Measurements from ENCODE around the gene TM7SF2. TPM values are rescaled to one million over a fixed set of nuclear protein-coding genes. Genes with fewer than 3 reads are reported as not detected.

TM7SF2 gene
- total and polyA plus RNA-seq, 10 donors = 8.9 to 29.7 (median 14.3) TPM

- Histone ChIP-seq H3K36me3 (peaks cover 0 to 66% (median 36%) of the 10 kb centered on the region in 6 donors), H3K27ac (no peak overlapping the region), H3K9me3 (no peaks in the 10 kb centered on the region), H3K27me3 (replicated peaks in 1 of 7) (no peaks in the 10 kb centered on the region), H3K4me1 (peaks cover 24 to 50% (median 31%) of the 10 kb centered on the region in 6 donors), H3K4me3 (no peak overlapping the region)
- intact Hi-C loops (cut with DNase I; ENCODE audit: low total_unique reads) = no loop called here
- TF ChIP-seq POLR2A (IDR thresholded peaks at IDR 0.05) (no peak), POLR2AphosphoS5 (IDR thresholded peaks at IDR 0.05) (peak in 1 of 3 donors; percentile 39)
- WGBS, 5 donors = 93 to 96% (median 96%) methylated on average over 40 to 52 of the region's 52 CpGs
- DNase-seq = peak; percentile 76
These were observed 3.8 kb upstream of the TM7SF2 start for GRCh38 chr11:65107751-65108468.

DNA sequence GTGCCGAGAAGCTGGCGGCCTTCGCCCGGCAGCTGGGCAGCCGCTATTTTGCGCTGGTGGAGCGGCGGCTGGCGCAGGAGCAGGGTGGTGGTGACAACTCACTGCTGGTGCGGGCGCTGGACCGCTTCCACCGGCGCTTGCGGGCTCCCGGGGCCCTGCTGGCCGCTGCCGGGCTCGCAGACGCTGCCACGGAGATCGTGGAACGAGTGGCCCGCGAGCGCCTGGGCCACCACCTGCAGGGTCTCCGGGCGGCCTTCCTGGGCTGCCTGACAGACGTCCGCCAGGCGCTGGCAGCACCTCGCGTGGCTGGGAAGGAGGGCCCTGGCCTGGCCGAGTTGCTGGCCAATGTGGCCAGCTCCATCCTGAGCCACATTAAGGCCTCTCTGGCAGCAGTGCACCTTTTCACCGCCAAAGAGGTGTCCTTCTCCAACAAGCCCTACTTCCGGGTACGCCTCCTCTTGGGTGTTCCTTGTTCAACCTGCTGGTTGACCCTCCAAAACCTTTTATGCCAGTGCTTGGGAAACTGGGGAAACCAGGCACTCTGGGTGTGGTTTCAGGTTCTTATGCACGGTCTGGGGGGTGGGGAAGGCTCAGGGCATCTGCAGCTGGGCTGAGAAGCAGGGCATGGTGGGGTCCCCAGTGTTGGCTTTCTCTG, 3.1 kb upstream of the TM7SF2 start:
- no peak overlapping the region for H3K27ac ChIP-seq
- intact Hi-C loops (cut with DNase I; ENCODE audit: low total_unique reads) = no loop called here
- TF ChIP-seq, protein P1, sequence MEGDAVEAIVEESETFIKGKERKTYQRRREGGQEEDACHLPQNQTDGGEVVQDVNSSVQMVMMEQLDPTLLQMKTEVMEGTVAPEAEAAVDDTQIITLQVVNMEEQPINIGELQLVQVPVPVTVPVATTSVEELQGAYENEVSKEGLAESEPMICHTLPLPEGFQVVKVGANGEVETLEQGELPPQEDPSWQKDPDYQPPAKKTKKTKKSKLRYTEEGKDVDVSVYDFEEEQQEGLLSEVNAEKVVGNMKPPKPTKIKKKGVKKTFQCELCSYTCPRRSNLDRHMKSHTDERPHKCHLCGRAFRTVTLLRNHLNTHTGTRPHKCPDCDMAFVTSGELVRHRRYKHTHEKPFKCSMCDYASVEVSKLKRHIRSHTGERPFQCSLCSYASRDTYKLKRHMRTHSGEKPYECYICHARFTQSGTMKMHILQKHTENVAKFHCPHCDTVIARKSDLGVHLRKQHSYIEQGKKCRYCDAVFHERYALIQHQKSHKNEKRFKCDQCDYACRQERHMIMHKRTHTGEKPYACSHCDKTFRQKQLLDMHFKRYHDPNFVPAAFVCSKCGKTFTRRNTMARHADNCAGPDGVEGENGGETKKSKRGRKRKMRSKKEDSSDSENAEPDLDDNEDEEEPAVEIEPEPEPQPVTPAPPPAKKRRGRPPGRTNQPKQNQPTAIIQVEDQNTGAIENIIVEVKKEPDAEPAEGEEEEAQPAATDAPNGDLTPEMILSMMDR (IDR thresholded peaks at IDR 0.05 in 8 of 11, conservative IDR thresholded peaks at IDR 0.05 in 3 of 11) = peak in 1 of 11 experiments; percentile 11
- TF ChIP-seq POLR2AphosphoS5 (IDR thresholded peaks at IDR 0.05) (peak in 1 of 3 donors; percentile 3), POLR2A (IDR thresholded peaks at IDR 0.05) (no peak)
- DNase-seq = peak; percentile 75
- H3K36me3 ChIP-seq = peaks cover 0 to 60% (median 36%) of the 10 kb centered on the region in 6 donors
- peaks cover 28 to 50% (median 38%) of the 10 kb centered on the region in 6 donors for H3K4me1 ChIP-seq
- no peaks in the 10 kb centered on the region for H3K27me3 ChIP-seq (replicated peaks in 1 of 7)
- no peak overlapping the region for H3K4me3 ChIP-seq
- WGBS, 5 donors = 88 to 95% (median 94%) methylated on average over 14 to 38 of the region's 38 CpGs
- no peaks in the 10 kb centered on the region for H3K9me3 ChIP-seq

DNA sequence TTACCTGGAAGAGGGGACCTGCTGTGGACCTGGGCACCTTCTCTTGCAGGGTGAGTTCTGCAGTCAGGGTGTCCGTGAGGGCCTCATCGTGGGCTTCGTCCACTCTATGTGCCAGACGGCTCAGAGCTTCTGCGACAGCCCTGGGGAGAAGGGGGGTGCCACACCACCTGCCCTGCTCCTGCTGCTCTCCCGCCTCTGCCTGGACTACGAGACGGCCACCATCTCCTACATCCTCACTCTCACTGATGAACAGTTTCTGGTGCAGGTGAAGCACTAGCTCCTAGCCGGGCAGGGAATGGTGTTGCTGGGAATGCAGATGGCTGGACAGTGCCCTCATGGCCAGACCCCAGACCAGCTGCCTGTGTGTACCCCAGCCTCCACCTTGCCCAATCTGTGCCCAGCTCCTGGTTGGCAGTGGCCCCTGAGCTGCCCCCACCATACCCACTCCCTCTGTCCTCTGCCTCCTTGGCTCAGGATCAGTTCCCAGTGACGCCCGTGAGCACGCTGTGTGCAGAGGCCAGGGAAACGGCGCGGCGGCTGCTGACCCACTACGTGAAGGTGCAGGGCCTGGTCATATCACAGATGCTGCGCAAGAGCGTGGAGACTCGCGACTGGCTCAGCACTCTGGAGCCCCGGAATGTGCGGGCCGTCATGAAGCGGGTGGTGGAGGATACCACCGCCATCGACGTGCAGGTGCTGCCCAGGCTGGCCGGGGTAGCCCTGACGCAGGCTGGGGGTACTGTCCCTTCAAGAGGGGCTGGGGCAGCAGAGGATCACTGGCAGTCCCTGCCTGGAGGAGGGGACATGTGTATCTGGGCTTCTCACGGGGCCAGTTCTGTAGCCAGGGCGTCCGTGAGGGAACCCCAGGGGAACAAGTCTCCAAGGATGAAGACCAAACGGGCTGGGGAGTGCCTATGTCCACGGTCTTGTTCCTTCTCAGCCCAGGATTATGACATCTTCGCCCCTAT, 2.2 kb upstream of the TM7SF2 start:
- Histone ChIP-seq H3K4me3 (no peak overlapping the region), H3K27me3 (replicated peaks in 1 of 7) (no peaks in the 10 kb centered on the region), H3K9me3 (no peaks in the 10 kb centered on the region), H3K4me1 (peaks cover 28 to 49% (median 39%) of the 10 kb centered on the region in 6 donors), H3K27ac (peak overlapping the region in 2 of 8 donors; percentile 82 to 84), H3K36me3 (peaks cover 0 to 53% (median 36%) of the 10 kb centered on the region in 6 donors)
- TF ChIP-seq POLR2A (IDR thresholded peaks at IDR 0.05) (no peak), POLR2AphosphoS5 (IDR thresholded peaks at IDR 0.05) (peak in 1 of 3 donors; percentile 45)
- 90 to 95% (median 90%) methylated on average over 21 to 36 of the region's 36 CpGs for WGBS, 5 donors
- DNase-seq = peak; percentile 81
- intact Hi-C loops (cut with DNase I; ENCODE audit: low total_unique reads) = no loop called here

DNA sequence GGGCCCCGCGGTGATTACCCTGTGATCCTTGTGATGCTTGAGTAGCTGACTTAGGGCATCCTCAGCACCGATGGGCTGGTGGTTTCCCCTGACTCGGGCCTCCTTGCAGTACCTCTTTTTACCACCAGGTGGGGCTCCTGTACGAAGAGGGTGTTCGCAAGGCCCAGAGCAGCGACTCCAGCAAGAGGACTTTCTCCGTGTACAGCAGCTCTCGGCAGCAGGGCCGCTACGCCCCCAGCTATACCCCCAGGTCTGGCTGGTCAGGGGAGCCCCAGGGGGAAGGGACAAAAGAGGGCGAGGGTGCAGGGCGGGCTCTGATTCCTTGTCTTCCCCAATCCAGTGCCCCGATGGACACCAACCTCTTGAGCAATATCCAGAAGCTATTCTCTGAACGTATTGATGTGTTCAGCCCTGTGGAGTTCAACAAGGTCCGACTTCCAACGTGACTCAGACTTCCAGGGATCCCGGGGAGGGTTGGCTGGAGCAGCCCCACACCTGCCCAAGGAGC, 1.3 kb upstream of the TM7SF2 start:
- no peak overlapping the region for H3K4me3 ChIP-seq
- H3K27me3 ChIP-seq (replicated peaks in 1 of 7) = no peaks in the 10 kb centered on the region

More for the DNA sequence above, 1.3 kb upstream of the TM7SF2 start:
- H3K36me3 ChIP-seq = peaks cover 0 to 51% (median 31%) of the 10 kb centered on the region in 6 donors
- DNase-seq = peak; percentile 95
- H3K4me1 ChIP-seq = peaks cover 28 to 53% (median 42%) of the 10 kb centered on the region in 6 donors
- TF ChIP-seq, protein P1 (IDR thresholded peaks at IDR 0.05 in 8 of 11, conservative IDR thresholded peaks at IDR 0.05 in 3 of 11) = peak; percentile 97 to 100 (median 99)
- TF ChIP-seq POLR2A (IDR thresholded peaks at IDR 0.05) = no peak
- TF ChIP-seq POLR2AphosphoS5 (IDR thresholded peaks at IDR 0.05) = peak; percentile 46 to 61 (median 49)
- no peaks in the 10 kb centered on the region for H3K9me3 ChIP-seq
- intact Hi-C loops (cut with DNase I; ENCODE audit: low total_unique reads) = no loop called here
- peak overlapping the region; percentile 32 to 84 (median 58) for H3K27ac ChIP-seq
- 14 to 20% (median 15%) methylated on average over 12 to 18 of the region's 18 CpGs for WGBS, 5 donors

Measured in spleen (tissue), 11 donors.